ENCODE measurements around the gene NFATC4. TPM values are rescaled to one million over a fixed set of nuclear protein-coding genes. Genes with fewer than 3 reads are reported as not detected.

NFATC4 gene
- total RNA-seq, 1 experiment from 2014 or later = 15.1 TPM

DNA sequence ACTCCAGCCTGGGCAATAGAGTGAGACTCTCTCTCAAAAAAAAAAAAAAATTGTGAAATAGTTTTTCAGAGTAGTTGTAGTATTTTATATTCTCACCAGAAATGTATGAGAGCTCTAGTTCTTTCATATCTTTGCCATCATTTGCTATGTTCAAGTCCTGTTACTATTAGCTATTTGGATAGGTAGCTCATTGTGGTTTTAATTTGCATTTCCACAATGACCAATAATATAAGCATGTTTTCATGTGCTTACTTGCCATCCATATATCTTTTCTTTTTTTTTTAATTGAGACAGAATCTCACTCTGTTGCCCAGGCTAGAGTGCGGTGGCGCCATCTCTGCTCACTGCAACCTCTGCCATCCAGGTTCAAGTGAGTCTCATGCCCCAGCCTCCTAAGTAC is 19.8 kb upstream of the NFATC4 start:
- Histone ChIP-seq H3K79me2 (ENCODE audit: low read length) (no peaks in the 10 kb centered on the region), H2AFZ (ENCODE audit: low read length) (no peak overlapping the region), H3K9me3 (ENCODE audit: low read length) (no peaks in the 10 kb centered on the region), H3K9ac (ENCODE audit: low read length) (no peak overlapping the region), H3F3A (ENCODE audit: low read length, unreplicated experiment) (no peaks in the 10 kb centered on the region), H4K20me1 (ENCODE audit: low read length) (no peaks in the 10 kb centered on the region), H3K36me3 (ENCODE audit: low read depth, low read length) (no peaks in the 10 kb centered on the region), H3K4me1 (ENCODE audit: insufficient read depth, low read length) (no peaks in the 10 kb centered on the region), H3K27ac (ENCODE audit: low read length) (no peak overlapping the region), H3K4me2 (ENCODE audit: low read length) (no peak overlapping the region), H3K27me3 (ENCODE audit: low read length) (peaks cover 20% of the 10 kb centered on the region; the same call in 1 of the 2 replicates), H3K9me2 (replicated peaks; ENCODE audit: low read length) (no peaks in the 10 kb centered on the region), H3K4me3 (ENCODE audit: low read length) (no peak overlapping the region)
- no peak for DNase-seq
- no peak for ATAC-seq
- no TSS peak for BruUV-seq (replicated peaks)
- ChIA-PET POLR2A (ENCODE audit: unreplicated experiment) (no interaction called here), CTCF (no interaction called here)
- no peak for TF ChIP-seq EZH2phosphoT487 (IDR thresholded peaks at IDR 0.05; ENCODE audit: borderline replicate concordance, low read length)
- TF ChIP-seq, protein P1, sequence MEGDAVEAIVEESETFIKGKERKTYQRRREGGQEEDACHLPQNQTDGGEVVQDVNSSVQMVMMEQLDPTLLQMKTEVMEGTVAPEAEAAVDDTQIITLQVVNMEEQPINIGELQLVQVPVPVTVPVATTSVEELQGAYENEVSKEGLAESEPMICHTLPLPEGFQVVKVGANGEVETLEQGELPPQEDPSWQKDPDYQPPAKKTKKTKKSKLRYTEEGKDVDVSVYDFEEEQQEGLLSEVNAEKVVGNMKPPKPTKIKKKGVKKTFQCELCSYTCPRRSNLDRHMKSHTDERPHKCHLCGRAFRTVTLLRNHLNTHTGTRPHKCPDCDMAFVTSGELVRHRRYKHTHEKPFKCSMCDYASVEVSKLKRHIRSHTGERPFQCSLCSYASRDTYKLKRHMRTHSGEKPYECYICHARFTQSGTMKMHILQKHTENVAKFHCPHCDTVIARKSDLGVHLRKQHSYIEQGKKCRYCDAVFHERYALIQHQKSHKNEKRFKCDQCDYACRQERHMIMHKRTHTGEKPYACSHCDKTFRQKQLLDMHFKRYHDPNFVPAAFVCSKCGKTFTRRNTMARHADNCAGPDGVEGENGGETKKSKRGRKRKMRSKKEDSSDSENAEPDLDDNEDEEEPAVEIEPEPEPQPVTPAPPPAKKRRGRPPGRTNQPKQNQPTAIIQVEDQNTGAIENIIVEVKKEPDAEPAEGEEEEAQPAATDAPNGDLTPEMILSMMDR (conservative IDR thresholded peaks at IDR 0.05; ENCODE audit: low read depth, low read length) = no peak
- no peak for TF ChIP-seq EZH2 (IDR thresholded peaks at IDR 0.05; ENCODE audit: low read length, unreplicated experiment)
- intact Hi-C loops (cut with micrococcal nuclease) = no loop called here

DNA sequence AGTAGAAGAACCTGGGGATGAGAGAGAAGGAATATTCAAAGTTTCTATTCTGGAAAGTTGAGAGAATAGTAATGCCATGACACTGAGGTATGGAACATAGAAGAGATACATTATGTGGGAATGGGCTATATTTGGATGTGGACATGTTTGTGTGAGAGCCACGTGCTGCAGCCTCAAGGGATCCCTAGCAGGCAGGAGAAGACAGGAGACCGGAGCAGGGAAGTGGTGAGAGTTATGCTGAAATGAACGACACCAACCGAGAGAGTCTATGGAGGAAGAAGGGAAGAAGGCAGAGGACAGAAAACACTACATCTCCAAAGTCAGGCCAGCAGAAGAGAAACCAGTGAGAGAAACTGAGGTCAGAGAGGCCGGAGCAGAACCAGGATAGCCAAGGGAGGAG is 18.2 kb upstream of the NFATC4 start:
- Histone ChIP-seq H3K79me2 (ENCODE audit: low read length) (no peaks in the 10 kb centered on the region), H3K9ac (ENCODE audit: low read length) (no peak overlapping the region), H4K20me1 (ENCODE audit: low read length) (no peaks in the 10 kb centered on the region), H3K4me1 (ENCODE audit: insufficient read depth, low read length) (peaks cover 8% of the 10 kb centered on the region; the same call in 1 of the 2 replicates), H3K9me2 (replicated peaks; ENCODE audit: low read length) (no peaks in the 10 kb centered on the region), H3K4me3 (ENCODE audit: low read length) (no peak overlapping the region), H3K36me3 (ENCODE audit: low read depth, low read length) (no peaks in the 10 kb centered on the region), H3K4me2 (ENCODE audit: low read length) (no peak overlapping the region), H2AFZ (ENCODE audit: low read length) (no peak overlapping the region), H3F3A (ENCODE audit: low read length, unreplicated experiment) (no peaks in the 10 kb centered on the region), H3K27ac (ENCODE audit: low read length) (no peak overlapping the region), H3K9me3 (ENCODE audit: low read length) (no peaks in the 10 kb centered on the region), H3K27me3 (ENCODE audit: low read length) (peaks cover 16% of the 10 kb centered on the region; the same call in 1 of the 2 replicates)
- TF ChIP-seq EZH2phosphoT487 (IDR thresholded peaks at IDR 0.05; ENCODE audit: borderline replicate concordance, low read length) = no peak
- TF ChIP-seq, protein P1 (conservative IDR thresholded peaks at IDR 0.05; ENCODE audit: low read depth, low read length) = no peak
- TF ChIP-seq EZH2 (IDR thresholded peaks at IDR 0.05; ENCODE audit: low read length, unreplicated experiment) = no peak
- intact Hi-C loops (cut with micrococcal nuclease) = no loop called here
- no peak for DNase-seq
- ChIA-PET POLR2A (ENCODE audit: unreplicated experiment) (no interaction called here), CTCF (no interaction called here)
- no TSS peak for BruUV-seq (replicated peaks)
- ATAC-seq = no peak

DNA sequence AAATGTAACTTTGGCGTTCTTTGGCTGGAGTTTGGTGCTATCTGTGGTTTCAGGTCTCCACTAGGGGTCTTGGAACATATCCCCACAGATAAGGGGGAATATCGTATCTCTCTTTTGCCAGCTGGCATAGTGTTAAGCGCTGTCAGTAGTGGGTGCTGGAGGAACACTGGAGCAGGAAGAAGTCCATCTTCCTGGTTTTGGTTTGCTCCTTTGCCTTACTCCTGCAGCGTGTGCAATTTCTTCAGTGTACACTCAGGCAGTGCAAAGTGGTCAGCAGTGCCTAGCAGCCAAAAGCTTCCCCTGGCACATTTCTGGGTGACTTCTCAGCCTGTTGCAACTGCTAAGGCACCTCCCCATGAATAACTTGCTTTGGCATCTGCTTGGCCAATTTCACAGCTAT is 16.5 kb upstream of the NFATC4 start:
- ChIA-PET CTCF (no interaction called here), POLR2A (ENCODE audit: unreplicated experiment) (no interaction called here)
- Histone ChIP-seq H3K27ac (ENCODE audit: low read length) (no peak overlapping the region), H3K36me3 (ENCODE audit: low read depth, low read length) (no peaks in the 10 kb centered on the region), H3K9me2 (replicated peaks; ENCODE audit: low read length) (no peaks in the 10 kb centered on the region), H3K9me3 (ENCODE audit: low read length) (no peaks in the 10 kb centered on the region), H3K4me2 (ENCODE audit: low read length) (no peak overlapping the region), H3K4me3 (ENCODE audit: low read length) (no peak overlapping the region), H3K4me1 (ENCODE audit: insufficient read depth, low read length) (peaks cover 8% of the 10 kb centered on the region; the same call in 1 of the 2 replicates), H3K9ac (ENCODE audit: low read length) (no peak overlapping the region), H3F3A (ENCODE audit: low read length, unreplicated experiment) (no peaks in the 10 kb centered on the region), H3K79me2 (ENCODE audit: low read length) (no peaks in the 10 kb centered on the region), H3K27me3 (ENCODE audit: low read length) (peaks cover 16% of the 10 kb centered on the region; the same call in 1 of the 2 replicates), H4K20me1 (ENCODE audit: low read length) (no peaks in the 10 kb centered on the region), H2AFZ (ENCODE audit: low read length) (no peak overlapping the region)
- DNase-seq (peak; percentile 18), ATAC-seq (peak; percentile 27; the same call in 1 of the 2 replicates)
- no TSS peak for BruUV-seq (replicated peaks)
- intact Hi-C loops (cut with micrococcal nuclease) = no loop called here
- TF ChIP-seq EZH2 (IDR thresholded peaks at IDR 0.05; ENCODE audit: low read length, unreplicated experiment) = no peak
- TF ChIP-seq, protein P1 (conservative IDR thresholded peaks at IDR 0.05; ENCODE audit: low read depth, low read length) = peak; percentile 20; the same call in 1 of the 2 replicates
